Neural cell (in vitro differentiated cells): ENCODE measurements around the gene STT3B. TPM values are rescaled to one million over a fixed set of nuclear protein-coding genes. Genes with fewer than 3 reads are reported as not detected.

ENCODE experiments used
- H2AFZ ChIP-seq: fragments of 200-600, 300-800 bp; sonication (generic), shearing (Covaris generic); 2 replicates; pipeline ENCODE4 v1.6.0; 2014; ENCODE audit warnings: low read depth, mild to moderate bottlenecking, antibody characterized with exemption, low read length, moderate library complexity
- H3F3A ChIP-seq: fragments of 200-600 bp; shearing (Covaris generic); 2 replicates; pipeline ENCODE4 v1.6.1; 2016; ENCODE audit warnings: mild to moderate bottlenecking, moderate library complexity, mixed read lengths, antibody characterized with exemption, low read length; ENCODE audit not compliant: insufficient read depth, poor library complexity, severe bottlenecking
- H3K27ac ChIP-seq: fragments of 200-600, 300-800 bp; sonication (generic), shearing (Covaris generic); 2 replicates; pipeline ENCODE4 v1.5.1; 2014; ENCODE audit warnings: mild to moderate bottlenecking, low read length, moderate library complexity
- H3K27me3 ChIP-seq: fragments of 300-800, 200-600 bp; sonication (generic), shearing (Covaris generic); 2 replicates; pipeline ENCODE4 v1.6.0; 2014; ENCODE audit warnings: mild to moderate bottlenecking, low read depth, low read length, moderate library complexity; ENCODE audit not compliant: insufficient read depth
- H3K36me3 ChIP-seq: fragments of 300-800, 200-600 bp; sonication (generic), shearing (Covaris generic); 2 replicates; pipeline ENCODE4 v1.5.1; 2014; ENCODE audit warnings: mild to moderate bottlenecking, antibody characterized with exemption, low read length, moderate library complexity; ENCODE audit not compliant: insufficient read depth
- H3K4me2 ChIP-seq: fragments of 300-800, 200-600 bp; sonication (generic), shearing (Covaris generic); 2 replicates; pipeline ENCODE4 v1.6.0; 2014; ENCODE audit warnings: mild to moderate bottlenecking, low read length
- H3K4me3 ChIP-seq: fragments of 300-800, 200-600 bp; sonication (generic), shearing (Covaris generic); 2 replicates; pipeline ENCODE4 v1.5.1; 2014; ENCODE audit warnings: mild to moderate bottlenecking, low read length, moderate library complexity
- H3K79me2 ChIP-seq: fragments of 200-600 bp; shearing (Covaris generic); replicated peaks from 2 replicates; pipeline ENCODE4 v1.6.0; 2014; ENCODE audit warnings: mild to moderate bottlenecking, low read length, moderate library complexity; ENCODE audit not compliant: insufficient read depth
- H3K9ac ChIP-seq: fragments of 300-800, 200-600 bp; sonication (generic), shearing (Covaris generic); 2 replicates; pipeline ENCODE4 v1.6.1; 2016; ENCODE audit warnings: mild to moderate bottlenecking, low read length, mixed read lengths
- H3K9me2 ChIP-seq: fragments of 200-600 bp; shearing (Covaris generic); 2 replicates; pipeline ENCODE4 v1.6.1; 2016; ENCODE audit warnings: mild to moderate bottlenecking, low read length, mixed read lengths; ENCODE audit not compliant: insufficient read depth
- H3K9me3 ChIP-seq: fragments of 200-600, 300-800 bp; sonication (generic), shearing (Covaris generic); 2 replicates; pipeline ENCODE4 v1.6.1; 2016; ENCODE audit warnings: mild to moderate bottlenecking, mixed run types, low read length, moderate library complexity, mixed read lengths
- H4K20me1 ChIP-seq: fragments of 200-600 bp; shearing (Covaris generic); 2 replicates; pipeline ENCODE4 v1.6.1; 2016; ENCODE audit warnings: mild to moderate bottlenecking, mixed run types; ENCODE audit not compliant: insufficient read depth
- EP300 ChIP-seq: fragments of 450-650 bp; conservative IDR thresholded peaks from 2 replicates; pipeline ENCODE4 v1.6.1; 2014; ENCODE audit warnings: antibody characterized with exemption, mild to moderate bottlenecking, moderate library complexity; ENCODE audit not compliant: poor library complexity, severe bottlenecking
- EZH2 ChIP-seq: fragments of 200-600, 300-800 bp; shearing (Covaris generic), sonication (generic); IDR thresholded peaks from 2 replicates; pipeline ENCODE4 v1.6.1; 2014; ENCODE audit warnings: antibody characterized with exemption, low read length, borderline replicate concordance, mild to moderate bottlenecking; ENCODE audit not compliant: insufficient read depth, poor library complexity, severe bottlenecking
- MXI1 ChIP-seq: fragments of 450-650 bp; conservative IDR thresholded peaks from 2 replicates; pipeline ENCODE4 v1.6.1; 2014; ENCODE audit warnings: antibody characterized with exemption, mild to moderate bottlenecking; ENCODE audit not compliant: poor library complexity, severe bottlenecking
- POLR2AphosphoS5 ChIP-seq: IDR thresholded peaks from 2 replicates; pipeline ENCODE4 v1.6.1; 2012
- RAD21 ChIP-seq: fragments of 450-650 bp; conservative IDR thresholded peaks from 2 replicates; pipeline ENCODE4 v1.6.1; 2014; ENCODE audit warnings: antibody characterized with exemption, mild to moderate bottlenecking, moderate library complexity
- SMC3 ChIP-seq: fragments of 450-650 bp; conservative IDR thresholded peaks from 2 replicates; pipeline ENCODE4 v1.6.1; 2014; ENCODE audit warnings: antibody characterized with exemption, mild to moderate bottlenecking, moderate library complexity; ENCODE audit not compliant: poor library complexity
- TAF1 ChIP-seq: IDR thresholded peaks from 2 replicates; pipeline ENCODE4 v1.6.1; 2012; ENCODE audit warnings: low read depth
- polyA plus RNA-seq: library from polyadenylated mRNA; depleted of rRNA; stranded (reverse); fragments of >200 nt; gene quantifications from 2 replicates; pipeline ENCODE4 v1.2.3, GENCODE V29; 2014
- TF ChIP-seq, protein P1 (sequence below): fragments of 450-650 bp; IDR thresholded peaks from 2 replicates; pipeline ENCODE4 v1.5.1; 2014; ENCODE audit warnings: antibody characterized with exemption, mild to moderate bottlenecking, moderate library complexity; ENCODE audit not compliant: poor library complexity, severe bottlenecking
- TF ChIP-seq, protein P2 (sequence below): IDR thresholded peaks from 2 replicates; pipeline ENCODE4 v1.6.1; 2012; ENCODE audit warnings: borderline replicate concordance

STT3B gene
- polyA plus RNA-seq, 1 donor from 2014 or later, result 100 TPM

DNA sequence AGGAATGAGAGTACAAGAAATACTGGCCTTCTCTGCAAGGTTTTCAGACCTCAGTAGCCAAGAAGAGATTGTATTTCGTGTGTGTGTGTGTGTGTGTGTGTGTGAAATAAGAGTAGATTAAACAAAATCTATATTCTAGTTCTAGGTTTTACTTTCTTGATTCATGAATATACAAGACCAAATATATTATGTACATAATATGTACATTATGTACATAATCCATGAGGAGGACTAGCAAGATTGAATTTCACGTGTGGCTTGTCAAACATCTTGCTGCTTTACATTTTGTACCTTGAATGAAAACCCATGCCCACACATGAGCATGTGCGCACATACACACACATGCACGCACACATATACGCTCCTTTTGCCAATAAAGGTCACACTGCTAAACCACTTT lies 18.2 kb upstream of the STT3B start:
- Histone ChIP-seq H3K27ac (no peak overlapping the region), H3K79me2 (no peaks in the 10 kb centered on the region), H2AFZ (no peak overlapping the region), H3K4me3 (no peak overlapping the region), H3K9ac (no peak overlapping the region), H4K20me1 (no peaks in the 10 kb centered on the region), H3K9me2 (no peaks in the 10 kb centered on the region), H3K36me3 (no peaks in the 10 kb centered on the region), H3K27me3 (no peaks in the 10 kb centered on the region), H3K4me2 (no peak overlapping the region), H3K9me3 (no peaks in the 10 kb centered on the region), H3F3A (no peaks in the 10 kb centered on the region)
- TF ChIP-seq TAF1, result no peak
- no peak for TF ChIP-seq MXI1
- TF ChIP-seq EZH2, result no peak
- TF ChIP-seq EP300, result no peak
- no peak for TF ChIP-seq RAD21
- TF ChIP-seq, protein P1, sequence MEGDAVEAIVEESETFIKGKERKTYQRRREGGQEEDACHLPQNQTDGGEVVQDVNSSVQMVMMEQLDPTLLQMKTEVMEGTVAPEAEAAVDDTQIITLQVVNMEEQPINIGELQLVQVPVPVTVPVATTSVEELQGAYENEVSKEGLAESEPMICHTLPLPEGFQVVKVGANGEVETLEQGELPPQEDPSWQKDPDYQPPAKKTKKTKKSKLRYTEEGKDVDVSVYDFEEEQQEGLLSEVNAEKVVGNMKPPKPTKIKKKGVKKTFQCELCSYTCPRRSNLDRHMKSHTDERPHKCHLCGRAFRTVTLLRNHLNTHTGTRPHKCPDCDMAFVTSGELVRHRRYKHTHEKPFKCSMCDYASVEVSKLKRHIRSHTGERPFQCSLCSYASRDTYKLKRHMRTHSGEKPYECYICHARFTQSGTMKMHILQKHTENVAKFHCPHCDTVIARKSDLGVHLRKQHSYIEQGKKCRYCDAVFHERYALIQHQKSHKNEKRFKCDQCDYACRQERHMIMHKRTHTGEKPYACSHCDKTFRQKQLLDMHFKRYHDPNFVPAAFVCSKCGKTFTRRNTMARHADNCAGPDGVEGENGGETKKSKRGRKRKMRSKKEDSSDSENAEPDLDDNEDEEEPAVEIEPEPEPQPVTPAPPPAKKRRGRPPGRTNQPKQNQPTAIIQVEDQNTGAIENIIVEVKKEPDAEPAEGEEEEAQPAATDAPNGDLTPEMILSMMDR, result no peak
- TF ChIP-seq, protein P2, sequence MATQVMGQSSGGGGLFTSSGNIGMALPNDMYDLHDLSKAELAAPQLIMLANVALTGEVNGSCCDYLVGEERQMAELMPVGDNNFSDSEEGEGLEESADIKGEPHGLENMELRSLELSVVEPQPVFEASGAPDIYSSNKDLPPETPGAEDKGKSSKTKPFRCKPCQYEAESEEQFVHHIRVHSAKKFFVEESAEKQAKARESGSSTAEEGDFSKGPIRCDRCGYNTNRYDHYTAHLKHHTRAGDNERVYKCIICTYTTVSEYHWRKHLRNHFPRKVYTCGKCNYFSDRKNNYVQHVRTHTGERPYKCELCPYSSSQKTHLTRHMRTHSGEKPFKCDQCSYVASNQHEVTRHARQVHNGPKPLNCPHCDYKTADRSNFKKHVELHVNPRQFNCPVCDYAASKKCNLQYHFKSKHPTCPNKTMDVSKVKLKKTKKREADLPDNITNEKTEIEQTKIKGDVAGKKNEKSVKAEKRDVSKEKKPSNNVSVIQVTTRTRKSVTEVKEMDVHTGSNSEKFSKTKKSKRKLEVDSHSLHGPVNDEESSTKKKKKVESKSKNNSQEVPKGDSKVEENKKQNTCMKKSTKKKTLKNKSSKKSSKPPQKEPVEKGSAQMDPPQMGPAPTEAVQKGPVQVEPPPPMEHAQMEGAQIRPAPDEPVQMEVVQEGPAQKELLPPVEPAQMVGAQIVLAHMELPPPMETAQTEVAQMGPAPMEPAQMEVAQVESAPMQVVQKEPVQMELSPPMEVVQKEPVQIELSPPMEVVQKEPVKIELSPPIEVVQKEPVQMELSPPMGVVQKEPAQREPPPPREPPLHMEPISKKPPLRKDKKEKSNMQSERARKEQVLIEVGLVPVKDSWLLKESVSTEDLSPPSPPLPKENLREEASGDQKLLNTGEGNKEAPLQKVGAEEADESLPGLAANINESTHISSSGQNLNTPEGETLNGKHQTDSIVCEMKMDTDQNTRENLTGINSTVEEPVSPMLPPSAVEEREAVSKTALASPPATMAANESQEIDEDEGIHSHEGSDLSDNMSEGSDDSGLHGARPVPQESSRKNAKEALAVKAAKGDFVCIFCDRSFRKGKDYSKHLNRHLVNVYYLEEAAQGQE, result no peak
- TF ChIP-seq POLR2AphosphoS5, result no peak
- TF ChIP-seq SMC3, result no peak

DNA sequence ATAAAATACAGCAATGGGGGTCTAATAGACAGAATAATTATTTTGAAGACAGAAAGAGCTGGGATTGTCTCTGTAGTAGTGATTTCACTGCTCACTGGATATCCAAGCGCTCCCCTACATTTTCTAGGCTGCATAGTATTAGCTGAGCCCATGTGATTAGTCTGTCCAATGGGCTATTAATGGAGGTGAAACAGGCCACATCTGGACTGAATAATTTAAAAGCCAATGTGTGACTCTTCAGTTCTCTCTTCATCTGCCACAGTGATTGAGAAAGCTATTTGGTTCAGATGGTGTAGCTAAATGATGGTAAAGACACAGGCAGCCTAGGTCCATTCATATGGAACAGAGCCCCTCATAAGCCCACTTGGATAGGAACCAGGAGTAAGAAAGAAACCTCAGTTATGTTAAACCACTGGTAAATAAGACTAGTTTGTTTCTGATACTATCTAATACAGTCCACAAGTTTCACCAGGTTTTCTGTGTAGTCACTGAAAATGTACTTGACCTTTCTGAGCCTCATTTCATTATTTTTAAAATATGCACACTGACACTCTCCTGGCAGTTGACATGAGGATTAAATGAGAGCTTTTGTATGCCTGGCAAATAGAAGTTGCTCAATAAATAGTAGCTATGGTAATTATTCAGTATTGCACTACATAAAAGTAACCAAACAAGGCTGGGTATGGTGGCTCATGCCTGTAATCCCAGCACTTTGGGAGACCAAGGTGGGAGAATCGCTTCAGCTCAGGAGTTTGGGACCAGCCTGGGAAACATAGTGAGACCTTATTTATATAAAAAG lies 17.0 kb upstream of the STT3B start:
- Histone ChIP-seq H3K27ac (no peak overlapping the region), H3K9ac (no peak overlapping the region), H3K79me2 (no peaks in the 10 kb centered on the region), H4K20me1 (no peaks in the 10 kb centered on the region), H3K36me3 (no peaks in the 10 kb centered on the region), H3K9me2 (no peaks in the 10 kb centered on the region), H3K27me3 (no peaks in the 10 kb centered on the region), H3F3A (no peaks in the 10 kb centered on the region), H2AFZ (no peak overlapping the region), H3K4me2 (no peak overlapping the region), H3K9me3 (no peaks in the 10 kb centered on the region), H3K4me3 (no peak overlapping the region)
- no peak for TF ChIP-seq RAD21
- no peak for TF ChIP-seq TAF1
- no peak for TF ChIP-seq SMC3
- no peak for TF ChIP-seq EP300
- TF ChIP-seq, protein P2, result no peak
- TF ChIP-seq, protein P1, result no peak
- no peak for TF ChIP-seq POLR2AphosphoS5
- TF ChIP-seq EZH2, result no peak
- no peak for TF ChIP-seq MXI1
